K562 (cell line): ENCODE data around the gene EEFSEC. TPM values are rescaled to one million over a fixed set of nuclear protein-coding genes. Genes with fewer than 3 reads are reported as not detected.
A peak's percentile ranks its signal among the peaks of the same experiment; 100 is the strongest.

Source experiments
- BCLAF1 ChIP-seq, 2 experiments: fragments of 450-650 bp in 1 of 2; IDR thresholded peaks; 2 replicates each; pipeline ENCODE4 v1.6.1; 2011 to 2017; ENCODE audit warnings: low read depth in 2 of 2, antibody characterized with exemption in 1 of 2, borderline replicate concordance in 1 of 2, low read length in 1 of 2, mild to moderate bottlenecking in 1 of 2, mixed read lengths in 1 of 2; ENCODE audit not compliant: control insufficient read depth in 1 of 2
- ELF1 ChIP-seq: fragments of 200-800 bp; sonication (Bioruptor generic); IDR thresholded peaks from 2 replicates; pipeline ENCODE4 v1.6.1; 2016; ENCODE audit warnings: missing genetic modification characterization, missing compliant biosample characterization
- EP300 ChIP-seq: IDR thresholded peaks from 2 replicates; pipeline ENCODE4 v1.6.1; 2012; ENCODE audit warnings: low read length, improper control_type of control experiment
- ETV1 ChIP-seq: fragments of 450-650 bp; conservative IDR thresholded peaks from 2 replicates; pipeline ENCODE4 v1.6.1; 2016; ENCODE audit warnings: missing genetic modification characterization, control low read depth, low read depth, missing compliant biosample characterization
- FOXK2 ChIP-seq, 2 experiments: fragments of 450-650 bp; IDR thresholded peaks in 1 of 2; conservative IDR thresholded peaks in 1 of 2; 2 replicates each; pipeline ENCODE4 v1.6.1; 2016; ENCODE audit warnings: low read depth in 2 of 2, mild to moderate bottlenecking in 1 of 2
- HBP1 ChIP-seq: fragments of 450-650 bp; formaldehyde crosslinking; IDR thresholded peaks from 2 replicates; pipeline ENCODE4 v1.4.0; 2022; ENCODE audit warnings: missing genetic modification characterization
- IRF9 ChIP-seq: fragments of 450-650 bp; IDR thresholded peaks from 2 replicates; pipeline ENCODE4 v1.6.1; 2016; ENCODE audit warnings: missing biosample characterization, missing genetic modification characterization
- MAFG ChIP-seq: fragments of 450-650 bp; conservative IDR thresholded peaks from 2 replicates; pipeline ENCODE4 v1.6.1; 2016; ENCODE audit warnings: missing genetic modification characterization, missing compliant biosample characterization
- MCM2 ChIP-seq: fragments of 450-650 bp; IDR thresholded peaks from 2 replicates; pipeline ENCODE4 v1.6.1; 2017; ENCODE audit warnings: low read depth, mild to moderate bottlenecking
- NKRF ChIP-seq: fragments of 450-650 bp; IDR thresholded peaks from 2 replicates; pipeline ENCODE4 v1.6.1; 2016; ENCODE audit warnings: borderline replicate concordance
- NRF1 ChIP-seq, 2 experiments: fragments of 450-650 bp; IDR thresholded peaks in 1 of 2; conservative IDR thresholded peaks in 1 of 2; 2 replicates each; pipeline ENCODE4 v1.6.1; 2014; ENCODE audit warnings: mild to moderate bottlenecking in 2 of 2
- RFX1 ChIP-seq: fragments of 450-650 bp; IDR thresholded peaks from 2 replicates; pipeline ENCODE4 v1.6.1; 2016; ENCODE audit warnings: mild to moderate bottlenecking, moderate library complexity
- SAP30 ChIP-seq: fragments of 200-600 bp; sonication (generic); IDR thresholded peaks from 2 replicates; pipeline ENCODE4 v1.6.1; 2012; ENCODE audit warnings: borderline replicate concordance, low read depth, mild to moderate bottlenecking, moderate library complexity, low read length, control low read depth, inconsistent platforms; ENCODE audit not compliant: insufficient read depth, poor library complexity, severe bottlenecking
- STAG1 ChIP-seq: sonication (generic); formaldehyde crosslinking; IDR thresholded peaks from 2 replicates; pipeline ENCODE4 v1.5.0; 2020; ENCODE audit warnings: missing genetic modification reagents, borderline replicate concordance
- THRA ChIP-seq: fragments of 450-650 bp; IDR thresholded peaks from 2 replicates; pipeline ENCODE4 v1.6.1; 2017; ENCODE audit warnings: mild to moderate bottlenecking, moderate library complexity
- ZNF23 ChIP-seq: fragments of 250-450 bp; sonication (Bioruptor Pico); IDR thresholded peaks from 2 replicates; pipeline ENCODE4 v1.4.0; 2020; ENCODE audit warnings: mild to moderate bottlenecking
- ZNF717 ChIP-seq: fragments of 250-450 bp; sonication (Bioruptor Pico); IDR thresholded peaks from 2 replicates; pipeline ENCODE4 v1.5.0; 2021
- polyA plus RNA-seq, 8 experiments: library from polyadenylated mRNA; depleted of rRNA in 4 of 8; stranded (reverse) in 5 of 8; unstranded in 3 of 8; fragments of >200 nt; fragmentation: Nextera tagmentation in 2 of 8; fragmentation: Illumina TruSeq in 1 of 8; extraction: Ambion mirVana in 2 of 8; extraction: Trizol in 1 of 8; gene quantifications; 2 replicates each; pipeline versions ENCODE4 v1.2.1 to v1.2.3, GENCODE V29; 2011 to 2014; ENCODE audit warnings: inconsistent platforms in 1 of 8, missing spikeins in 1 of 8
- total RNA-seq, 7 experiments: library from RNA; depleted of rRNA in 6 of 7; stranded (reverse); fragments of >200 nt in 6 of 7; fragmentation: Illumina TruSeq in 2 of 7; extraction: Trizol in 2 of 7; gene quantifications; 2 replicates each; pipeline versions ENCODE4 v1.2.1 to v1.2.3, GENCODE V29; 2011 to 2021; ENCODE audit warnings: low replicate concordance in 1 of 7

EEFSEC gene
- total and polyA plus RNA-seq, 9 of the 15 experiments (the other 6 are each of a cell fraction or from before 2014, with no cell fraction given) = 0.35 to 11.8 (median 7.7) TPM

GRCh38 chr3:128339491-128340012 is 186.3 kb downstream of the EEFSEC start (continued):
- TF ChIP-seq HBP1 (CRISPR knock-in tag) = no peak
- no peak for TF ChIP-seq SAP30
- no peak for TF ChIP-seq MAFG (tag)
- no peak for TF ChIP-seq FOXK2 (conservative IDR thresholded peaks at IDR 0.05 in 1 of 2, IDR thresholded peaks at IDR 0.05 in 1 of 2; ENCODE audit: low read depth in 2 of 2)
- no peak for TF ChIP-seq ZNF717 (CRISPR knock-in tag)
- TF ChIP-seq BCLAF1 (IDR thresholded peaks at IDR 0.05; ENCODE audit: borderline replicate concordance in 1 of 2, control insufficient read depth in 1 of 2, low read depth in 2 of 2, low read length in 1 of 2) = no peak
- no peak for TF ChIP-seq RFX1
- TF ChIP-seq NRF1 (conservative IDR thresholded peaks at IDR 0.05 in 1 of 2, IDR thresholded peaks at IDR 0.05 in 1 of 2) = no peak
- TF ChIP-seq ZNF23 (CRISPR knock-in tag) = no peak
- no peak for TF ChIP-seq NKRF
- TF ChIP-seq ETV1 (tag) = peak; percentile 64
- peak; percentile 40; the same call in 1 of the 2 replicates for TF ChIP-seq ELF1 (tag)
- TF ChIP-seq MCM2 = no peak
- no peak for TF ChIP-seq STAG1
- no peak for TF ChIP-seq THRA
- TF ChIP-seq IRF9 (tag) = no peak
- 0 out of 2 replicates have a peak, but pooled peaks have one; percentile 14 for TF ChIP-seq EP300
